HG03066 (cell line): Measurements from ENCODE around the gene LEFTY1.

ENCODE experiments used
- ATAC-seq: cut with Tn5 transposase; IDR thresholded peaks from one replicate; pipeline ENCODE4 v1.9.1; 2021; ENCODE audit warnings: low read depth; ENCODE audit not compliant: unreplicated experiment

LEFTY1 gene

DNA sequence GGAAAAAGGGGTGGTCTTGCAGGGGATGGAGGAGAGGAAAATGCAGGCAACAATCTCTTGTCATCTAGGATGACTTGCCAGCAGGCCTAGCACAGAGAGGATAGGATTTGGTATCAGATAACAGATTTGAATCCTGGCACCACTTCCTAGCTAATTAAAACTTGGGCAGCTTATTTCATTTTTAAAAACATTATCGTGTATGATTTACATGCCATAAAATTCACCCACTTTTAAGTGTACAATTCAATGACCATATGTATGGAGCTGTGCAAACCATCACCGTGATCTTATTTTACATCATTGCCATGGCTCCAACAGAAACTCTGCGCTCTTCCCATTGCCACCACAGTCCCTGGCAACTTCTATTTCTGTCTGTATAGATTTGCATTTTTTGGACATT, 28.2 kb upstream of the LEFTY1 start:
- no peak for ATAC-seq

DNA sequence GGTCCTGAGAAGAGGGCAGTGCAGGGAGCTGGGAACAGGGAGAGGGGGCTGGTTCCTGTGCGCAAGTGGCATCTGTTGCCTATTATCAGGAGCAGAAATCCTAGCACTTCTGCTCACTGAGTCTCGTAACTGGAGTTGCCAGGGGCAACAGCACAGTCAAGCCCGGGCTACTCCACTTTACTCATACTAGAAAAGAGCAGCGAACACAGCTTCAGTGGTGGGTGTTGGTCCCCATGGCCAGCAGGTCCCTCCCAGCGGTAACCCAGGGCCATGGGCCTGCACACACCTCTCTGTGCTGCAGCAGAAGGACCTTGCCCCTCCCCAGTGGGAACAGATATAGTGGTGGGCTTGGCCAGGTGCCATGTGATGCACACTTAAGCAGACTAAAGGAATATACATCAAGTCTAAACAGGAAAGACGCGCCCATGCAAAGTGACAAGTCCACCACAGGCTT, 26.6 kb upstream of the LEFTY1 start:
- no peak for ATAC-seq

GRCh38 chr1:225914947-225915346, 26.0 kb upstream of the LEFTY1 start:
- no peak for ATAC-seq

DNA sequence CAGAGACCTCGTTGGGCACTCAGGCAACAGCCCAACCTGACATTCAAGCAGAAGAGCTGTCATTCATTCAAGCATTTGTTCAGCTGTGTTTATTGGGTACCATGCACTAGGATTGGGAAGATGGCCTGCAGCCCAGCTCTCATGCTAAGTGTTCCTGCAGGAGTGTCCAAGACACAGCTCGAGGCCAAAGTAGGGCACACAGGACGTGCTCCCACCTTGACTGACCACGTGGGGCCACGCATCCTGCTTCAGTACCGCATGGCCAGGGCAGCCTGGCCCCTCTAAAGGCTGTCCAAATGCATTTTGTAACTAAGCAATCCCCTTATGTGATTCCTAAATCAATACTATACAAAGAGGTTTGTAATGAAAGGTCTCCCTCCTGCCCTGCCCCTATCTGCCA, 25.4 kb upstream of the LEFTY1 start:
- ATAC-seq, result no peak

DNA sequence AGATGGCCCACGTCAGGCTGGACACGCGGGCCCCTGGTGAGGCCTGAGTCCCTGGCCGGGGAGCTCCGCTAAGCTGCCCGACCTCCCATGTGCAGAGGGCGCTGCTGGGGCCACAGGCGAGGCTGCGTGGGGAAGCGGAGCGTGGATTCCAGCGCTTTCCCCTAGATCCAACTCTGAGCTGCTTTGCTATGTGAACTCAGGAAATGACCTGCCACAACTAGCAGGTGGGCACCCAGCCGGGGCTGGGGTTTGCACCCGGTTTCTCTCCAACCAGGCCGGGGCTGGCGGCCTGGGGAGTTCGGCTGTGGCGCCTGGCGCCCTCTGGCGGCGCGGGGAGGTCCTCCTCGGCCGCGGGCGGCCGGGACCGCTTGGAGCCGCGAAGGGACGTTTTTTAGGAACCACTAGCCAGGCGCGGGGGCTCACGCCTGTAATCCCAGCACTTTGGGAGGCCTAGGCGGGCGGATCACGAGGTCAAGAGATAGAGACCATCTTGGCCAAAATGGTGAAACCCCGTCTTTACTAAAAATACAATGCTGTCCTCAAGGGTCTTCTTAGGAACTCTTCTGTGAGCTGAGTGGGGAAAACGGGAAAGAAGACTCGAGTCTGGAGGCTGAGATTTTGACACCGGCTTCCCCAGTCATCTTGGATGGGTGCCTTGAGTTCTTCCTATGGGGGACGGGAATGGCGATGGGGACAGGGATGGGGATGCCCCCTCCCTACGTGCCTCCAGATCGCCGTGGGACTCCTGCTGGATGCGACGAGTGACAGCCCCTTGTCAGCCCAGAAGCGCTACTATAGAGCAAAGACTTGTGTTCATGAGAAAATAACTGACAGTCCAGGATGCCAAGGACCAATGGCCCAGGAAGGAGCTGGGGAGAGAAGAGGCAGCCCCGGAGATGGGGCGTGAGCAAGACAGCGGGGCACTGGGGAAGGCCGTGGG, 22.5 kb upstream of the LEFTY1 start:
- no peak for ATAC-seq

DNA sequence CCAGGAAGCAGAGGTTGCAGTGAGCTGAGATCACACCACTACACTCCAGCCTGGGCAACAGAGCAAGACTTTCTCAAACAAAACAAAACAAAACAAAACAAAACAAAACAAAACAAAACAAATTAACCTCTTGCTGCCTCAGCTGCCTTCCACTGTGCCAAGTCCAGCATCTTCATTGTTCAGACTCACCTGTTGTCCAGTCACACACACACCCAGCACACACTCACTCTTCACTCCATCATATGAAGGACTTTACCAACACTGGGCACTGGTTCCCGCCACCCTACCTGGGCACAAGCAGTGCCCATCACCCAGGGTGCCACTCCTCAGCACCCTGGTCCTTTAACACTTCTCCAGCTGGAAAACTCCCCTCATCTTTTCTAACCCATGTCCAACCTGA, 20.5 kb upstream of the LEFTY1 start:
- no peak for ATAC-seq

DNA sequence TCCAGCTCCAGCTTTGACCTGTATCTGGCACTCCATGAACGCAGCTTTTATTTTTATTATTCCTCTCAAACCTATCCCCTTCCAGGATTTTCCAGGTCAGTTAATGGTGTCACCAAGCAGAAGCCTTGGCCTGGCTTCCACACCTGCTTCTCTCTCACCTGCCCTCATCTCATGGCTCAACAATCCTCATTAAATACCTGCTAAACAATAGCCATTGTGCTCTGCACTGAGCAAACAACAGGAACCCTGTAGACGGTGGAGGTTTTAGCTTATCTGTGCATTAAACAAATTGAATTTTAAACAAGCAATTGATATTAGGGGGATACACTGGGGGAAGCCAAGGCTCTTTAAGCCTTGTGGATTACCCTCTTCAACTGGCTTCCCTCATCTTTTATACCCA, 19.8 kb upstream of the LEFTY1 start:
- no peak for ATAC-seq

GRCh38 chr1:225908013-225908640, 19.2 kb upstream of the LEFTY1 start:
- no peak for ATAC-seq

- ATAC-seq, result no peak
These were observed 18.4 kb upstream of the LEFTY1 start for GRCh38 chr1:225907341-225907740.

DNA sequence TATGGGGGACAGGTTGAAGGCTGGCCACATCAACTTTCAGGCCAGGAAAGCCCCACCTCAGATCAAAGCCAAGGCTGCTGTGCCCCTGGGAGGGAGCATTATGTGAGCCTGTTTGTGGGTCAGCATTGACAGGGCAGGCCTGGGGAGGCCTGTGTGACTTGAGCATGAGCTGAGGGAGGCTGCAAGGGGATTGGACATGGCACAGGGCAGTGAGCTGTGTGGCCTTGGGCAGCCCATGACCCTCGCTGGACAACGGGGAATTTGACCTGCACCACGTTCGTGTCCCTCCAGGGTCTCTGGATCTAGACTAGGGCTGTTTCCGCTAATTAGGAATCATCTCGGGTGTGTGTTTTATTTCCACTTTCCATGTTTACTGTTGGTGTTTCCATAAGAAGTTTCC, 17.5 kb upstream of the LEFTY1 start:
- no peak for ATAC-seq

- ATAC-seq, result no peak
These were observed 14.7 kb upstream of the LEFTY1 start for GRCh38 chr1:225903623-225904022.

GRCh38 chr1:225899044-225899925, 10.3 kb upstream of the LEFTY1 start:
- ATAC-seq, result no peak

DNA sequence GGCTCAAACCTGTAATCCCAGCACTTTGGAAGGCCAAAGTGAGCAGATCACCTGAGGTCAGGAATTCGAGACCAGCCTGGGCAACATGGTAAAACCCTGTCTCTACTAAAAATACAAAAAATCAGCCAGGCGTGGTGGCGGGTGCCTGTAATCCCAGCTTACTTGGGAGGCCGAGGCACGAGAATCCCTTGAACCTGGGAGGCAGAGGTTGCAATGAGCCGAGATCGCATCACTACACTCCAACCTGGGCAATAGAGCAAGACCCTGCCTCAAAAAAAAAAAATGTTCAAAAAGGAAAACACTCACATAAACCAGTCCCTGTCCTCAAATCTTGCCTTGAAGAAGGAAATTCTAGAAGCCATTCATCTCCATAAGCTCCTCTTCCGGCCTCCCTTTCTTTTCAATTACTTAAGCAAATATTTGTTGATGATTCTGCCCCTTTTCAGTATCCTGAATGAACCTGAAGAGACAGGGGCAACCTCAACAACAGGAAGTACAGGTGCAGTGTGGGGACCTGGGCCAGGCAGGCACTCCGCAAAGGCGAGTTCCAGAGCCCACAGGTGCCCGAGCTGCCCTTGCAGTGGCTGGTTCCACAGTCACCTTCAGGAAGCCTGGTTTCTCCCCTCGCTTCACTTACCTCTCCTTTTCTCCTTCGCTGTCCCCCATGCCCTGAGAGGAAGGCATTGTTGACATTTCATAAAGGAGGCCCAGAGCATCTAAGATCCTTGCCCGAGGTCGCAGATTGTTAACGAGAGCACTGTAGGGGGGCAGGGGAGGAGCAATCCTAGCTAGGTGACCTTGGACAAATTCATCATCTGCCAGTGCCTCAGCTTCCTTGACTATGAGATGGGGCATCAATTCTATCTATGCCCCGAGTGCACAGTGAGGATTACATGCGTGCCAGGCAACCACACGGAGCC, 8.9 kb upstream of the LEFTY1 start:
- no peak for ATAC-seq

DNA sequence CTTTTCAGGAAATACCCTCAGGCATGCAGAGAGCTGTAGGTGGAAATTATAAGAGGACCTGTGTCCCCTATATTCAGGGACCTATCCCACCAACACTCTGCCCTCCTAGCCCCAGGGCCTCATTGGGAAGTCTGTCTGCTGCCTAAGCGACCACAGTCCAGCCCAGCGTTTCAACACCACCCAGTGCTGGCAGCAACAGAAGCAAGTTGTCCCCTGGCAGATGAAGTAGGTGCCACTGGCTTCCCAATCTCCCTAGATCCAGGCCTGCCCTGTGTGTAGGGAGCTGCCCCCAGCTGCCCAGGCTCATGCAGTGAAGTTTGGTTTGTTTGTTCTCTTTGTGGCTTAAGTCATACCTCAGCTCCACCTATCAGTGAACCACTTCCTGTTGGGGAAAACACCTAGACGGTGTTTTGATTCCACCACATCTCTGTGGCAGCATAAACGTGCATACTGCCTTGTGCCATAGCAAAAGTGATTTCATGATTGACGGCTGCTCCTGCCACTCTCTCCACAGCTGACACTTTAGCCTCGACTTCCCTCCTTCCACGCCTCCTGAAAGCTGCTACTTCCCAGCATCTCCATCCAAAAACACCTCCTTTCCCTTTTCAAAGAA, 8.1 kb upstream of the LEFTY1 start:
- peak; percentile 100 for ATAC-seq

GRCh38 chr1:225896494-225896893, 7.5 kb upstream of the LEFTY1 start:
- ATAC-seq, result no peak

- ATAC-seq, result no peak
These were observed 3.4 kb upstream of the LEFTY1 start for GRCh38 chr1:225892307-225892706.

GRCh38 chr1:225891229-225891972, 2.5 kb upstream of the LEFTY1 start:
- no peak for ATAC-seq

- no peak for ATAC-seq
These were observed 1.6 kb upstream of the LEFTY1 start for GRCh38 chr1:225890346-225891228.
